BE2C (cell line): ENCODE data around the gene GDPD5.

Experiments
- DNase-seq: peaks from one replicate; pipeline ENCODE4 v3.0.0-alpha.2; 2020
- H3K27me3 ChIP-seq: fragments of 250-450 bp; sonication (Bioruptor Pico); 2 replicates; pipeline ENCODE4 v1.5.1; 2020; ENCODE audit warnings: mild to moderate bottlenecking
- H3K36me3 ChIP-seq: fragments of 250-450 bp; sonication (Bioruptor Pico); 2 replicates; pipeline ENCODE4 v1.5.1; 2020; ENCODE audit warnings: mild to moderate bottlenecking
- H3K4me1 ChIP-seq: fragments of 250-450 bp; sonication (Bioruptor Pico); 2 replicates; pipeline ENCODE4 v1.5.1; 2020
- H3K4me3 ChIP-seq: 2 replicates; pipeline ENCODE4 v1.5.1; 2011; ENCODE audit warnings: low read depth, low read length
- H3K9me3 ChIP-seq: fragments of 250-450 bp; sonication (Bioruptor Pico); 2 replicates; pipeline ENCODE4 v1.5.1; 2020
- CTCF ChIP-seq: IDR thresholded peaks from 2 replicates; pipeline ENCODE4 v1.5.1; 2012; ENCODE audit warnings: mild to moderate bottlenecking, low read depth, low read length

GDPD5 gene

GRCh38 chr11:75508051-75508561, 17.6 kb downstream of the GDPD5 start:
- Histone ChIP-seq H3K27me3 (no peaks in the 10 kb centered on the region), H3K4me3 (no peak overlapping the region), H3K9me3 (no peaks in the 10 kb centered on the region), H3K36me3 (no peaks in the 10 kb centered on the region), H3K4me1 (peaks cover 22% of the 10 kb centered on the region)
- DNase-seq: no peak
- TF ChIP-seq CTCF: no peak

GRCh38 chr11:75507571-75507970, 18.2 kb downstream of the GDPD5 start:
- no peak overlapping the region for H3K4me3 ChIP-seq
- no peaks in the 10 kb centered on the region for H3K9me3 ChIP-seq
- H3K4me1 ChIP-seq: peaks cover 22% of the 10 kb centered on the region
- H3K27me3 ChIP-seq: no peaks in the 10 kb centered on the region
- no peak for DNase-seq
- no peak for TF ChIP-seq CTCF
- H3K36me3 ChIP-seq: no peaks in the 10 kb centered on the region

GRCh38 chr11:75506827-75507226, 18.9 kb downstream of the GDPD5 start:
- TF ChIP-seq CTCF: no peak
- Histone ChIP-seq H3K27me3 (no peaks in the 10 kb centered on the region), H3K36me3 (no peaks in the 10 kb centered on the region), H3K4me1 (peaks cover 22% of the 10 kb centered on the region), H3K9me3 (no peaks in the 10 kb centered on the region), H3K4me3 (no peak overlapping the region)
- DNase-seq: peak; percentile 42

GRCh38 chr11:75505916-75506692, 19.6 kb downstream of the GDPD5 start:
- peak; percentile 76 for DNase-seq
- Histone ChIP-seq H3K4me3 (no peak overlapping the region), H3K4me1 (peaks cover 22% of the 10 kb centered on the region), H3K27me3 (no peaks in the 10 kb centered on the region), H3K9me3 (no peaks in the 10 kb centered on the region), H3K36me3 (no peaks in the 10 kb centered on the region)
- no peak for TF ChIP-seq CTCF

- H3K4me3 ChIP-seq: no peak overlapping the region
- H3K27me3 ChIP-seq: no peaks in the 10 kb centered on the region
- DNase-seq: no peak
- peaks cover 22% of the 10 kb centered on the region for H3K4me1 ChIP-seq
- no peaks in the 10 kb centered on the region for H3K36me3 ChIP-seq
- no peaks in the 10 kb centered on the region for H3K9me3 ChIP-seq
- no peak for TF ChIP-seq CTCF
Measured at GRCh38 chr11:75504501-75504900, 21.2 kb downstream of the GDPD5 start.

GRCh38 chr11:75503531-75504099, 22.1 kb downstream of the GDPD5 start:
- H3K9me3 ChIP-seq: no peaks in the 10 kb centered on the region
- no peak overlapping the region for H3K4me3 ChIP-seq
- no peak for TF ChIP-seq CTCF
- H3K27me3 ChIP-seq: no peaks in the 10 kb centered on the region
- H3K4me1 ChIP-seq: peaks cover 22% of the 10 kb centered on the region
- no peak for DNase-seq
- H3K36me3 ChIP-seq: no peaks in the 10 kb centered on the region
